Breast epithelium (tissue), 4 donors: ENCODE data around the gene IQSEC3. TPM values are rescaled to one million over a fixed set of nuclear protein-coding genes. Genes with fewer than 3 reads are reported as not detected.

Experiments
- DNase-seq, 2 donors: peaks; one replicate each; pipeline ENCODE4 v3.0.0-alpha.2; 2019; ENCODE audit warnings: low spot score in 2 of 2
- H3K27ac ChIP-seq, 2 donors: fragments of 200-600 bp; sonication (generic) in 1 of 2; one replicate each; pipeline ENCODE4 v1.5.1; 2016 to 2019; ENCODE audit warnings: mild to moderate bottlenecking in 1 of 2
- H3K27me3 ChIP-seq, 2 donors: fragments of 200-600 bp; sonication (generic) in 1 of 2; one replicate each; pipeline versions ENCODE4 v1.5.1 to v1.6.0; 2017 to 2019; ENCODE audit warnings: control low read depth in 1 of 2, mild to moderate bottlenecking in 1 of 2
- H3K36me3 ChIP-seq: fragments of 200-600 bp; one replicate; pipeline ENCODE4 v1.5.1; 2019
- H3K4me1 ChIP-seq, 2 donors: fragments of 200-600 bp; sonication (generic); one replicate each; pipeline ENCODE4 v1.5.1; 2016 to 2019; ENCODE audit warnings: control low read depth in 1 of 2
- H3K4me3 ChIP-seq, 3 donors: fragments of 200-600 bp; sonication (generic); 1 replicate in 2 of 3; 2 replicates in 1 of 3; pipeline ENCODE4 v1.5.1; 2016 to 2019; ENCODE audit warnings: mild to moderate bottlenecking in 3 of 3, moderate library complexity in 2 of 3
- H3K9me3 ChIP-seq, 2 donors: fragments of 200-600 bp; sonication (generic) in 1 of 2; one replicate each; pipeline ENCODE4 v1.5.1; 2016 to 2019; ENCODE audit warnings: control low read depth in 1 of 2
- CTCF ChIP-seq, 3 donors: fragments of 450-650 bp; IDR thresholded peaks; one replicate each; pipeline ENCODE4 v1.5.1; 2016 to 2017; ENCODE audit warnings: antibody characterized with exemption in 3 of 3, mild to moderate bottlenecking in 3 of 3, moderate library complexity in 3 of 3
- POLR2A ChIP-seq: fragments of 450-650 bp; IDR thresholded peaks from one replicate; pipeline ENCODE4 v1.6.1; 2016; ENCODE audit warnings: antibody characterized with exemption, mild to moderate bottlenecking, moderate library complexity
- POLR2AphosphoS5 ChIP-seq, 3 donors: sonication (generic); formaldehyde crosslinking; IDR thresholded peaks; one replicate each; pipeline ENCODE4 v1.6.1; 2017; ENCODE audit warnings: antibody characterized with exemption in 3 of 3
- intact Hi-C: fragments of 100-400 bp; cut with DNase I; formaldehyde crosslinking; loops from one replicate; pipeline ENCODE4 v1.15.1; 2023; ENCODE audit warnings: low total_unique reads
- total RNA-seq, 3 donors: library from RNA; depleted of rRNA; stranded (reverse); fragments of >200 nt; gene quantifications; one replicate each; pipeline ENCODE4 v1.1.0, GENCODE V29; 2016

The IQSEC3 gene
- total RNA-seq, 3 donors from 2014 or later: 0.64 to 0.98 (median 0.73) TPM

- H3K36me3 ChIP-seq: no peaks in the 10 kb centered on the region
- TF ChIP-seq POLR2A (no peak), CTCF (IDR thresholded peaks at IDR 0.05) (no peak)
- no peak for DNase-seq
- H3K9me3 ChIP-seq: no peaks in the 10 kb centered on the region
- intact Hi-C loops: no loop called here
- H3K4me3 ChIP-seq: no peak overlapping the region
- H3K4me1 ChIP-seq: no peaks in the 10 kb centered on the region
- peaks cover 0 to 8% of the 10 kb centered on the region in 2 donors for H3K27me3 ChIP-seq
- no peak overlapping the region for H3K27ac ChIP-seq
These were observed 131.5 kb downstream of the IQSEC3 start for GRCh38 chr12:197911-198695.

GRCh38 chr12:198705-199104 lies 132.1 kb downstream of the IQSEC3 start:
- Histone ChIP-seq H3K4me1 (no peaks in the 10 kb centered on the region), H3K36me3 (no peaks in the 10 kb centered on the region), H3K27me3 (peaks cover 0 to 8% of the 10 kb centered on the region in 2 donors), H3K9me3 (no peaks in the 10 kb centered on the region), H3K4me3 (no peak overlapping the region), H3K27ac (peak overlapping the region in 1 of 2 donors; percentile 57)
- no peak for TF ChIP-seq CTCF (IDR thresholded peaks at IDR 0.05)
- TF ChIP-seq POLR2AphosphoS5 (IDR thresholded peaks at IDR 0.05): no peak
- TF ChIP-seq POLR2A: no peak
- DNase-seq: no peak
- intact Hi-C loops: no loop called here

- no peaks in the 10 kb centered on the region for H3K27me3 ChIP-seq
- TF ChIP-seq POLR2A (no peak), CTCF (IDR thresholded peaks at IDR 0.05) (no peak), POLR2AphosphoS5 (IDR thresholded peaks at IDR 0.05) (no peak)
- no peak for DNase-seq
- intact Hi-C loops: no loop called here
- no peaks in the 10 kb centered on the region for H3K36me3 ChIP-seq
- no peak overlapping the region for H3K4me3 ChIP-seq
- H3K9me3 ChIP-seq: no peaks in the 10 kb centered on the region
- no peaks in the 10 kb centered on the region for H3K4me1 ChIP-seq
- no peak overlapping the region for H3K27ac ChIP-seq
These were observed 134.8 kb downstream of the IQSEC3 start for GRCh38 chr12:201361-201760.

GRCh38 chr12:202081-202731 lies 135.6 kb downstream of the IQSEC3 start:
- no peaks in the 10 kb centered on the region for H3K4me1 ChIP-seq
- intact Hi-C loops: no loop called here
- no peaks in the 10 kb centered on the region for H3K27me3 ChIP-seq

More at GRCh38 chr12:202081-202731, 135.6 kb downstream of the IQSEC3 start:
- DNase-seq: peak; percentile 48 to 70
- no peak overlapping the region for H3K4me3 ChIP-seq
- H3K36me3 ChIP-seq: no peaks in the 10 kb centered on the region
- H3K27ac ChIP-seq: peak overlapping the region; percentile 9 to 31
- no peak for TF ChIP-seq CTCF (IDR thresholded peaks at IDR 0.05)
- TF ChIP-seq POLR2AphosphoS5 (IDR thresholded peaks at IDR 0.05): no peak
- no peak for TF ChIP-seq POLR2A
- H3K9me3 ChIP-seq: no peaks in the 10 kb centered on the region
